ENCODE results near the gene SPEG. TPM values are rescaled to one million over a fixed set of nuclear protein-coding genes. Genes with fewer than 3 reads are reported as not detected.

Gene SPEG
- total RNA-seq, 1 donor from 2014 or later, result 5.6 TPM

GRCh38 chr2:219447242-219448098 is 12.8 kb downstream of the SPEG start:
- Histone ChIP-seq H3K36me3 (no peaks in the 10 kb centered on the region), H3K9me3 (ENCODE audit: low read depth) (no peaks in the 10 kb centered on the region), H2AFZ (replicated peaks) (no peak overlapping the region), H4K20me1 (ENCODE audit: low read depth) (no peaks in the 10 kb centered on the region), H3K27ac (no peak overlapping the region), H3K9ac (no peak overlapping the region), H3K79me2 (ENCODE audit: low read depth) (no peaks in the 10 kb centered on the region), H3K4me3 (no peak overlapping the region), H3K4me2 (peak overlapping the region; percentile 70), H3F3A (ENCODE audit: low read depth) (peaks cover 3% of the 10 kb centered on the region), H3K27me3 (peaks cover 47% of the 10 kb centered on the region), H3K4me1 (peaks cover 19% of the 10 kb centered on the region)
- Mint-ChIP-seq H3K36me3 (peaks cover 3% of the 10 kb centered on the region), H3K9me3 (no peaks in the 10 kb centered on the region), H3K27me3 (ENCODE audit: insufficient read depth, low read depth) (peaks cover 8% of the 10 kb centered on the region), H3K4me1 (peaks cover 51% of the 10 kb centered on the region), H3K27ac (no peak overlapping the region), H3K4me3 (no peak overlapping the region)
- no peak for TF ChIP-seq EZH2 (IDR thresholded peaks at IDR 0.05)
- TF ChIP-seq EZH2phosphoT487 (IDR thresholded peaks at IDR 0.05), result no peak
- no peak for TF ChIP-seq CTCF (IDR thresholded peaks at IDR 0.05)
- no peak for DNase-seq (ENCODE audit: low spot score)

GRCh38 chr2:219448099-219448775 is 13.6 kb downstream of the SPEG start:
- peak; percentile 56 for DNase-seq (ENCODE audit: low spot score)
- H3K9ac ChIP-seq, result no peak overlapping the region
- Mint-ChIP-seq H3K36me3 (peaks cover 3% of the 10 kb centered on the region), H3K4me3 (no peak overlapping the region), H3K4me1 (peaks cover 51% of the 10 kb centered on the region), H3K27ac (no peak overlapping the region), H3K27me3 (ENCODE audit: insufficient read depth, low read depth) (peaks cover 7% of the 10 kb centered on the region), H3K9me3 (no peaks in the 10 kb centered on the region)
- peaks cover 16% of the 10 kb centered on the region for H3K4me1 ChIP-seq
- peak overlapping the region; percentile 42 for H2AFZ ChIP-seq (replicated peaks)
- no peaks in the 10 kb centered on the region for H3K36me3 ChIP-seq
- no peaks in the 10 kb centered on the region for H3K79me2 ChIP-seq (ENCODE audit: low read depth)
- peak overlapping the region; percentile 70 for H3K4me2 ChIP-seq
- no peaks in the 10 kb centered on the region for H3K9me3 ChIP-seq (ENCODE audit: low read depth)
- H3K4me3 ChIP-seq, result peak overlapping the region; percentile 21
- H3K27me3 ChIP-seq, result peaks cover 39% of the 10 kb centered on the region
- no peak overlapping the region for H3K27ac ChIP-seq
- no peaks in the 10 kb centered on the region for H4K20me1 ChIP-seq (ENCODE audit: low read depth)
- H3F3A ChIP-seq (ENCODE audit: low read depth), result no peaks in the 10 kb centered on the region
- no peak for TF ChIP-seq CTCF (IDR thresholded peaks at IDR 0.05)
- peak; percentile 50 for TF ChIP-seq EZH2phosphoT487 (IDR thresholded peaks at IDR 0.05)
- TF ChIP-seq EZH2 (IDR thresholded peaks at IDR 0.05), result no peak

GRCh38 chr2:219448776-219449341 is 14.2 kb downstream of the SPEG start:
- Mint-ChIP-seq H3K36me3 (peaks cover 3% of the 10 kb centered on the region), H3K27me3 (ENCODE audit: insufficient read depth, low read depth) (peaks cover 7% of the 10 kb centered on the region), H3K27ac (no peak overlapping the region), H3K9me3 (no peaks in the 10 kb centered on the region), H3K4me1 (peaks cover 51% of the 10 kb centered on the region), H3K4me3 (no peak overlapping the region)
- Histone ChIP-seq H3K4me2 (peak overlapping the region; percentile 70), H3K27ac (no peak overlapping the region), H3K4me3 (peak overlapping the region; percentile 21), H3K4me1 (peaks cover 22% of the 10 kb centered on the region), H4K20me1 (ENCODE audit: low read depth) (no peaks in the 10 kb centered on the region), H3K9ac (no peak overlapping the region), H3K9me3 (ENCODE audit: low read depth) (no peaks in the 10 kb centered on the region), H3K27me3 (peaks cover 33% of the 10 kb centered on the region), H3K79me2 (ENCODE audit: low read depth) (no peaks in the 10 kb centered on the region), H3K36me3 (no peaks in the 10 kb centered on the region), H3F3A (ENCODE audit: low read depth) (no peaks in the 10 kb centered on the region), H2AFZ (replicated peaks) (peak overlapping the region; percentile 42)
- TF ChIP-seq CTCF (IDR thresholded peaks at IDR 0.05) (peak; percentile 44), EZH2 (IDR thresholded peaks at IDR 0.05) (peak; percentile 72), EZH2phosphoT487 (IDR thresholded peaks at IDR 0.05) (no peak)
- DNase-seq (ENCODE audit: low spot score), result peak; percentile 75

Data from neural progenitor cell (in vitro differentiated cells).